HCT116 (cell line): ENCODE measurements around the gene RPS14. TPM values are rescaled to one million over a fixed set of nuclear protein-coding genes. Genes with fewer than 3 reads are reported as not detected.

Experiments used
- ATAC-seq: fragments of 200-7000 bp; cut with Tn5 transposase; 2 replicates; pipeline ENCODE4 v1.9.1; 2020; ENCODE audit warnings: mild to moderate bottlenecking, moderate library complexity
- BruUV-seq: library from RNA; stranded (reverse); fragments of 400-500 nt; replicated peaks from 2 replicates; lab custom pipeline; 2021; lab: Mats Ljungman, UMichigan
- CTCF ChIA-PET: fragments of 300-600 bp; sonication (Branson Sonifier 250); formaldehyde crosslinking; loops from one replicate; lab custom pipeline; 2021; ENCODE audit warnings: antibody characterized with exemption; lab: Charles Lee
- POLR2A ChIA-PET: fragments of 300-600, 350-600 bp; sonication (Branson Sonifier 250); formaldehyde crosslinking; loops from one replicate; lab custom pipeline; 2021; ENCODE audit warnings: antibody characterized with exemption; lab: Charles Lee
- RAD21 ChIA-PET, 2 experiments: fragments of 300-600 bp; sonication (Branson Sonifier 250); formaldehyde crosslinking; loops; one replicate each; lab custom pipeline; 2023; ENCODE audit warnings: low total read pairs in 2 of 2; ENCODE audit not compliant: uncharacterized antibody in 2 of 2, unreplicated experiment in 2 of 2, low non-redundant PET in 1 of 2; lab: Charles Lee
- DNase-seq: peaks from one replicate; pipeline ENCODE4 v3.0.0-alpha.2; 2010; ENCODE audit warnings: low read depth, low spot score
- H2AFZ ChIP-seq: fragments of 200-600 bp; shearing (Covaris generic), sonication (generic); 2 replicates; pipeline ENCODE4 v1.6.1; 2017; ENCODE audit warnings: low read depth, mixed run types, mixed read lengths, antibody characterized with exemption, low read length; ENCODE audit not compliant: poor library complexity, severe bottlenecking
- H3K27ac ChIP-seq: 2 replicates; pipeline ENCODE4 v1.5.1; 2012; ENCODE audit warnings: low read depth, low read length
- H3K27me3 ChIP-seq: fragments of 200-600 bp; sonication (generic); 2 replicates; pipeline ENCODE4 v1.6.1; 2016; ENCODE audit warnings: mixed run types, low read length, mixed read lengths; ENCODE audit not compliant: insufficient read depth
- H3K36me3 ChIP-seq, 2 experiments: fragments of 200-500 bp in 1 of 2; fragments of 200-600 bp in 1 of 2; sonication (Bioruptor generic) in 1 of 2; sonication (generic) in 1 of 2; 2 replicates each; pipeline versions ENCODE4 v1.5.1 to v1.6.1; 2014 to 2016; ENCODE audit warnings: low read length in 2 of 2, inconsistent platforms in 1 of 2, mixed read lengths in 1 of 2, mixed run types in 1 of 2; ENCODE audit not compliant: insufficient read depth in 2 of 2, control insufficient read depth in 1 of 2
- H3K4me1 ChIP-seq, 2 experiments: fragments of 200-600 bp in 1 of 2; sonication (generic) in 1 of 2; 2 replicates each; pipeline versions ENCODE4 v1.5.1 to v1.6.1; 2012 to 2017; ENCODE audit warnings: low read length in 2 of 2, inconsistent platforms in 1 of 2, mild to moderate bottlenecking in 1 of 2, mixed read lengths in 1 of 2, mixed run types in 1 of 2, moderate library complexity in 1 of 2; ENCODE audit not compliant: insufficient read depth in 2 of 2, control insufficient read depth in 1 of 2
- H3K4me2 ChIP-seq: fragments of 200-600 bp; sonication (generic); 2 replicates; pipeline ENCODE4 v1.6.1; 2017; ENCODE audit warnings: mixed run types, low read length, mixed read lengths
- H3K4me3 ChIP-seq, 2 experiments: fragments of 200-600 bp in 1 of 2; sonication (generic) in 1 of 2; replicated peaks in 1 of 2; 2 replicates each; pipeline ENCODE4 v1.5.1; 2011 to 2016; ENCODE audit warnings: low read length in 2 of 2, control low read depth in 1 of 2, low read depth in 1 of 2, mild to moderate bottlenecking in 1 of 2, mixed read lengths in 1 of 2, mixed run types in 1 of 2
- H3K79me2 ChIP-seq: fragments of 200-600 bp; sonication (generic); 2 replicates; pipeline ENCODE4 v1.6.1; 2017; ENCODE audit warnings: mild to moderate bottlenecking, mixed run types, low read length, moderate library complexity, mixed read lengths; ENCODE audit not compliant: insufficient read depth
- H3K9ac ChIP-seq: fragments of 200-600 bp; sonication (generic); 2 replicates; pipeline ENCODE4 v1.6.1; 2016; ENCODE audit warnings: low read length, mixed read lengths
- H3K9me2 ChIP-seq: fragments of 200-600 bp; sonication (generic), shearing (Covaris generic); 2 replicates; pipeline ENCODE4 v1.6.1; 2017; ENCODE audit warnings: mixed run types, mild to moderate bottlenecking, moderate library complexity; ENCODE audit not compliant: insufficient read depth
- H3K9me3 ChIP-seq, 2 experiments: fragments of 200-500 bp in 1 of 2; fragments of 200-600 bp in 1 of 2; sonication (Bioruptor generic) in 1 of 2; sonication (generic) in 1 of 2; 2 replicates each; pipeline ENCODE4 v1.6.1; 2014 to 2017; ENCODE audit warnings: low read length in 2 of 2, mixed read lengths in 2 of 2, inconsistent platforms in 1 of 2, low read depth in 1 of 2, mild to moderate bottlenecking in 1 of 2, mixed run types in 1 of 2, moderate library complexity in 1 of 2; ENCODE audit not compliant: control insufficient read depth in 1 of 2, insufficient read depth in 1 of 2
- H4K20me1 ChIP-seq: fragments of 200-600 bp; sonication (generic), shearing (Covaris generic); 2 replicates; pipeline ENCODE4 v1.6.1; 2017; ENCODE audit warnings: mixed run types, mild to moderate bottlenecking, moderate library complexity; ENCODE audit not compliant: insufficient read depth
- CTCF ChIP-seq, 3 experiments: fragments of 200-600 bp in 1 of 3; sonication (generic) in 1 of 3; IDR thresholded peaks in 2 of 3; conservative IDR thresholded peaks in 1 of 3; 2 replicates each; pipeline ENCODE4 v1.5.1; 2012 to 2017; ENCODE audit warnings: low read depth in 2 of 3, low read length in 2 of 3, antibody characterized with exemption in 1 of 3, borderline replicate concordance in 1 of 3, control low read depth in 1 of 3, mild to moderate bottlenecking in 1 of 3, mixed read lengths in 1 of 3, mixed run types in 1 of 3, moderate library complexity in 1 of 3; ENCODE audit not compliant: insufficient read depth in 1 of 3
- EGR1 ChIP-seq: IDR thresholded peaks from 2 replicates; pipeline ENCODE4 v1.6.1; 2012; ENCODE audit warnings: low read depth
- ELF1 ChIP-seq: IDR thresholded peaks from 2 replicates; pipeline ENCODE4 v1.6.1; 2012; ENCODE audit warnings: low read depth, borderline replicate concordance
- EZH2 ChIP-seq: fragments of 200-600 bp; sonication (generic); IDR thresholded peaks from 2 replicates; pipeline ENCODE4 v1.6.1; 2017; ENCODE audit warnings: antibody characterized with exemption, mixed run types
- FOSL1 ChIP-seq: IDR thresholded peaks from 2 replicates; pipeline ENCODE4 v1.6.1; 2012; ENCODE audit warnings: low read depth
- JUND ChIP-seq: IDR thresholded peaks from 2 replicates; pipeline ENCODE4 v1.6.1; 2012
- POLR2A ChIP-seq: IDR thresholded peaks from 2 replicates; pipeline ENCODE4 v1.7.0; 2011; ENCODE audit warnings: borderline replicate concordance; ENCODE audit not compliant: insufficient read depth, insufficient read length; ENCODE audit errors: extremely low read depth
- RAD21 ChIP-seq: IDR thresholded peaks from 2 replicates; pipeline ENCODE4 v1.6.1; 2012; ENCODE audit warnings: low read depth, mild to moderate bottlenecking
- SIN3A ChIP-seq: IDR thresholded peaks from 2 replicates; pipeline ENCODE4 v1.6.1; 2012; ENCODE audit warnings: low read depth
- SRF ChIP-seq: IDR thresholded peaks from 2 replicates; pipeline ENCODE4 v1.6.1; 2012; ENCODE audit warnings: low read depth
- TCF7L2 ChIP-seq: IDR thresholded peaks from 2 replicates; pipeline ENCODE4 v1.7.0; 2011; ENCODE audit warnings: borderline replicate concordance, inconsistent platforms; ENCODE audit not compliant: insufficient read depth, insufficient read length; ENCODE audit errors: extremely low read depth
- YY1 ChIP-seq: IDR thresholded peaks from 2 replicates; pipeline ENCODE4 v1.6.1; 2011; ENCODE audit warnings: low read length, low read depth, moderate library complexity, mild to moderate bottlenecking; ENCODE audit not compliant: insufficient replicate concordance; ENCODE audit errors: extremely low read depth
- ZBTB33 ChIP-seq: IDR thresholded peaks from 2 replicates; pipeline ENCODE4 v1.6.1; 2011; ENCODE audit warnings: mild to moderate bottlenecking, low read length, moderate library complexity; ENCODE audit not compliant: insufficient replicate concordance; ENCODE audit errors: extremely low read depth
- ZFX ChIP-seq: fragments of 450-650 bp; IDR thresholded peaks from 2 replicates; pipeline ENCODE4 v1.6.1; 2017
- ZNF274 ChIP-seq: fragments of 200-500 bp; sonication (Bioruptor generic); IDR thresholded peaks from 2 replicates; pipeline ENCODE4 v1.6.1; 2014; ENCODE audit warnings: mild to moderate bottlenecking, low read depth, low read length, inconsistent platforms
- intact Hi-C: fragments of 100-400 bp; cut with micrococcal nuclease; formaldehyde crosslinking; loops from 2 replicates; pipeline ENCODE4 v1.10.0; 2022
- total RNA-seq: library from RNA; stranded (reverse); gene quantifications from one replicate; pipeline ENCODE4 v1.2.1, GENCODE V29; 2021; ENCODE audit not compliant: unreplicated experiment
- TF ChIP-seq, protein P1 (sequence below): IDR thresholded peaks from 2 replicates; pipeline ENCODE4 v1.6.1; 2012

The RPS14 gene
- total RNA-seq, 1 experiment from 2014 or later: 2,557 TPM

DNA sequence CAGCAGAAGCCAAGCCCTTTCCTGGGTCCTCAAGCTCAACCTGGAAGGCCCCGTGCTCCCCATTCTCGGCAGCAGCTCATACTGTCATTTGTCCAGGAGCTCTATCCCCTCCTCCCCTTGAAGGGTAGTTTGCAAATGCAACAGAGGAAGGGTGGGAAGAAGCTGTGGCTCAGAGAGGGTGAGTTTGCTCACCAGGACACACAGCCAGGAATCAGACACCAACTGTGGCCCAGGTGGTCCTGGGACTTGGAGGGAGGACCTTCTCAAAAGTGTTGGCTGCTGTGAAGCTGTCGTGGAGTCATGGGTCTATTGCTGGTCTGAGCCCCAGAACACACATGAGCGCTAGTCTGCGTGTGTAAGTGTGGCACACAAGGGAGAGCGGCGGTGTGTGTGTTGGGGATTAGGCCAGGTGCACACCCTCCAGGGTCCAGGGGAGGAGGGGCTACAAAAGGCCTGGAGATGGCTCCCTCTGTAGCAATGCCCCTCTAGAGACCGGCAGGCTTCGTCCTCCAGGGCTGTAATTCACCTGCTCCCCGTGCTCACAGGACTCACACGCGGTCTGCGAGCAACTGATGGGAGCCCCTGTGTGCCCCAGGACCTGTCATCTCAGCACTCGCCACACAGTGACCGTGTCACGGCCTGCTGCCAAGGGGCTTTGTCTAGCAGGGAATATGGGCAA, 8.2 kb upstream of the RPS14 start:
- ChIA-PET CTCF (interaction anchor here (1.2 to 1.6 kb wide), 3 partner anchors 40 to 707 kb away, joined by 4 to 17 read pairs (median 7); no protein-coding TSS in a partner anchor), RAD21 (interaction anchor here in 1 of 2 experiments (1.9 kb wide), 1 partner anchor 102 kb away, joined by 9 read pairs; no protein-coding TSS in a partner anchor), POLR2A (interaction anchor here (0.7 to 1.6 kb wide), 2 partner anchors 87 to 620 kb away, joined by 4 read pairs; no protein-coding TSS in a partner anchor)
- Histone ChIP-seq H3K9me3 (no peaks in the 10 kb centered on the region), H3K79me2 (no peaks in the 10 kb centered on the region), H3K27me3 (no peaks in the 10 kb centered on the region), H3K4me2 (no peak overlapping the region), H2AFZ (no peak overlapping the region), H3K9me2 (no peaks in the 10 kb centered on the region), H3K36me3 (no peaks in the 10 kb centered on the region), H3K4me1 (peaks cover 20 to 26% of the 10 kb centered on the region in 2 experiments), H4K20me1 (no peaks in the 10 kb centered on the region), H3K9ac (no peak overlapping the region), H3K4me3 (no peak overlapping the region), H3K27ac (no peak overlapping the region)
- ATAC-seq: no peak
- intact Hi-C loops: loop anchor here (2.0 to 10.0 kb wide), 4 partner anchors 199 to 587 kb away; partner anchors contain the start of gene RBM22
- TF ChIP-seq ZNF274: no peak
- no peak for TF ChIP-seq FOSL1
- TF ChIP-seq POLR2A: no peak
- TF ChIP-seq JUND: no peak
- no peak for TF ChIP-seq ELF1
- BruUV-seq: no TSS peak
- DNase-seq: no peak

DNA sequence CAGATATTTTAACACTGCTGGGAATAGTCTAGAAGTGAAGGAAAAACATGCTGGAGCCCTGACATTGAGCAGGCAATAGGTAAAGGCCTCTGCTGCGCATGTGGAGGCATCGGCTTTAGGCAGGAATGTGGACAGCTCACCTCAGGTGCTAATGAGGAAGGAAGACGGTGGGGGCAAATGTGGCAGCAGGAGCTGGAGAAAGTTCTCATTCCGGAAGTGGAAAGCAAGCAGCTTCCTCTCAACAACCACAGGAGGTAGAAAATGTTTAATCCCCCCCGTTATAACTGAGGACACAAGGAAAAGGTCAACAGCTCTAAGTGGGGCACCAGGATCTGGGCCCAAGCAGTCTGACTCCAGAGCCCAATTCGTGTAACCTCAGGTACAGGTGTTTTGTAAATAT, 7.6 kb upstream of the RPS14 start:
- H3K9ac ChIP-seq: no peak overlapping the region
- no peak overlapping the region for H3K4me3 ChIP-seq
- H3K9me2 ChIP-seq: no peaks in the 10 kb centered on the region
- peaks cover 20 to 26% of the 10 kb centered on the region in 2 experiments for H3K4me1 ChIP-seq
- DNase-seq: no peak
- no peaks in the 10 kb centered on the region for H4K20me1 ChIP-seq
- H2AFZ ChIP-seq: no peak overlapping the region
- no TSS peak for BruUV-seq
- intact Hi-C loops: loop anchor here (5.0 to 10.0 kb wide), 3 partner anchors 245 to 588 kb away; partner anchors contain the start of gene RBM22
- H3K36me3 ChIP-seq: no peaks in the 10 kb centered on the region
- no peaks in the 10 kb centered on the region for H3K79me2 ChIP-seq
- ChIA-PET POLR2A (no interaction called here), RAD21 (no interaction called here), CTCF (no interaction called here)
- no peaks in the 10 kb centered on the region for H3K27me3 ChIP-seq
- ATAC-seq: no peak
- H3K4me2 ChIP-seq: no peak overlapping the region
- no peak overlapping the region for H3K27ac ChIP-seq
- no peaks in the 10 kb centered on the region for H3K9me3 ChIP-seq
- TF ChIP-seq FOSL1 (no peak), JUND (no peak), RAD21 (no peak), CTCF (IDR thresholded peaks at IDR 0.05 in 2 of 3, conservative IDR thresholded peaks at IDR 0.05 in 1 of 3; ENCODE audit: borderline replicate concordance in 1 of 3, insufficient read depth in 1 of 3, low read depth in 2 of 3, low read length in 2 of 3) (no peak), ZFX (no peak), EGR1 (no peak), ELF1 (no peak), SIN3A (no peak), ZBTB33 (no peak), YY1 (no peak), EZH2 (no peak), SRF (no peak), TCF7L2 (no peak)
- TF ChIP-seq, protein P1, sequence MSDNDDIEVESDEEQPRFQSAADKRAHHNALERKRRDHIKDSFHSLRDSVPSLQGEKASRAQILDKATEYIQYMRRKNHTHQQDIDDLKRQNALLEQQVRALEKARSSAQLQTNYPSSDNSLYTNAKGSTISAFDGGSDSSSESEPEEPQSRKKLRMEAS: no peak
